NOMO-1 treated with dmso at 0.1 percent for 144 hours (cell line): ENCODE measurements around the gene AGPAT4.

ENCODE experiments used
- DNase-seq: peaks from one replicate; lab custom pipeline; 2025; ENCODE audit not compliant: unreplicated experiment; lab: John Stamatoyannopoulos, UW

The AGPAT4 gene

DNA sequence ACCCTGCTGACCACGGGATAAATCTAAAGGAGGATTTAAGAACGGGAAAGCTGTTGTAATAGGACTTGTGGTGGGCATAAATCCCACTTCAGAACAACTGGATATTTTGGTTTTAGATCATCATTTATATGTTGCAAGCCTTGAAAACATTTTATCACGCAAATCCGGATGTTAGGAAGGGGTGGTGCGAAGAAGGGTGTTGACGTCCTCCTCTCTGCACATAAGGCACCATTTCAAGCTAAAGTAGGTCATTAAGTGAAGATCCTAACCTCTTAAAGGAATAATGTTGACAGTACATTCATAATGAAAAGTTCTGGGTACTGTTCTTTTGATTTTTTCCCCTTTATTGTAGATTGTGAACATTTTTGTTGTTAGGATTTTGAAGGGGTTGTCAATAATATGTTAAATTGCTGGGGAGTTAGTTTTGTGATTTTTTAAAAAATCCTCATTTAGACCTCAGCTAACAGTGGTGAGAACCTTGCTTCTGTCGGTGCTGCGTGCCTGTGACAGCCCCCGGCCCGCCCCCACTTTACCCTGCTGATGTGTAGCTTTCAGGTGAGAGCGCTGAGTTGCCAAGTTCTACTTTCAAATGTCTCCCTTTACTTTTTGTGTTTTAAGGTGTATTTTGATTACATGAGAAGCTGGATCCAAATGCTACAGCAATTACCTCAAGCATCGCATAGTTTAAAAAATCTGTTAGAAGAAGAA, 193.4 kb downstream of the AGPAT4 start:
- DNase-seq, result no peak
